Thoracic aorta (tissue), 2 donors: ENCODE results near the gene CRB2. TPM values are rescaled to one million over a fixed set of nuclear protein-coding genes. Genes with fewer than 3 reads are reported as not detected.
A peak's percentile ranks its signal among the peaks of the same experiment; 100 is the strongest.

Experiments
- ATAC-seq: fragments of 150-250 bp; one replicate; pipeline ENCODE4 v1.8.0; 2017; ENCODE audit warnings: low read depth; ENCODE audit not compliant: insufficient number of reproducible peaks, low FRiP score
- DNase-seq: peaks from one replicate; pipeline ENCODE4 v3.0.0-alpha.2; 2020; ENCODE audit warnings: low spot score
- H3K27ac ChIP-seq, 2 donors: fragments of 200-600 bp; sonication (generic); 1 replicate in 1 of 2; 2 replicates in 1 of 2; pipeline ENCODE4 v1.5.1; 2016; ENCODE audit warnings: mild to moderate bottlenecking in 2 of 2, moderate library complexity in 2 of 2
- H3K27me3 ChIP-seq: fragments of 200-600 bp; sonication (generic); replicated peaks from 2 replicates; pipeline ENCODE4 v1.6.0; 2016; ENCODE audit warnings: mild to moderate bottlenecking; ENCODE audit not compliant: insufficient read depth
- H3K36me3 ChIP-seq: fragments of 200-600 bp; sonication (generic); one replicate; pipeline ENCODE4 v1.5.1; 2016
- H3K4me1 ChIP-seq, 2 donors: fragments of 200-600 bp; sonication (generic); 1 replicate in 1 of 2; 2 replicates in 1 of 2; pipeline versions ENCODE4 v1.5.1 to v1.6.0; 2016; ENCODE audit warnings: low read depth in 2 of 2, mild to moderate bottlenecking in 1 of 2; ENCODE audit not compliant: control insufficient read depth in 1 of 2
- H3K4me3 ChIP-seq: fragments of 200-600 bp; sonication (generic); 2 replicates; pipeline ENCODE4 v1.5.1; 2016; ENCODE audit warnings: mild to moderate bottlenecking
- H3K9me3 ChIP-seq: fragments of 200-600 bp; sonication (generic); 2 replicates; pipeline ENCODE4 v1.5.1; 2016
- CTCF ChIP-seq: fragments of 200-600 bp; sonication (generic); IDR thresholded peaks from one replicate; pipeline ENCODE4 v1.5.1; 2019; ENCODE audit warnings: antibody characterized with exemption
- total RNA-seq, 2 donors: library from RNA; depleted of rRNA; stranded (reverse); fragments of >200 nt; gene quantifications; one replicate each; pipeline versions ENCODE4 v1.1.0 to v1.2.3, GENCODE V29; 2016

Gene CRB2
- total RNA-seq, 2 donors from 2014 or later = not detected

DNA sequence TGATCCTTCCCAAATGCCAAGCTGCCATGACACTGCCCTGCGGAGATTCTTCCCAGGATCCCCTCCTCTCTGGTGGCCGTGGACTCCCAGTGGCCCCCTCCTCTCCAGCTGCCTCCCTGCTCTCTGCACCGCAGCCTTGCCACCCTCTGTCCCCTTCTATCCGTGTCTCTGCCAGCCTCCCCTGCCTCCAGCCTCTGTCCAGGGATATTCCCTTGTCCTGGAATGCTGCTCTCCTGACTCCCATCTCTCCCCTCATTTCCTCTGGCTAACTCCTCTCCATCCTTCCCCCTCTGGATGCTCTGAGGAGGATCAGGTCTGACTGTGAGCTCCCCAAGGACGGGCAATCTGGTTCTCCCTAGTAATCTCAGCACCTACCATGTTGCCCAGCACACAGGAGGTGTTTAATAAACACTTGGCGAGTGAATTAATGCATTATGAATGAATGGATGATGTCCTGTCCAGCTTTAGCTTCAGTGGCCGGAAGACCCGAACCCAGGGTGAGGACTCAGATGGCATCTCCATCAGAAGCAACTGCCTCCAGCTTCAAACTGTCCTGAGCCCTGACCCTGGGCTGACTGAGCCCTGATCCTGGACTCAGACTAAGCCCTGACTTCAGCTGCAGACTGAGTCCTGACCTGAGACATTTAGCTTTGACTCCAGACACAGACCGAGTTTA, 7.5 kb upstream of the CRB2 start:
- no peaks in the 10 kb centered on the region for H3K27me3 ChIP-seq
- no peaks in the 10 kb centered on the region for H3K4me1 ChIP-seq

GRCh38 chr9:123349033-123349432, 7.0 kb upstream of the CRB2 start:
- Histone ChIP-seq H3K4me1 (peaks cover 0 to 2% of the 10 kb centered on the region in 2 donors), H3K27me3 (no peaks in the 10 kb centered on the region), H3K4me3 (no peak overlapping the region), H3K36me3 (no peaks in the 10 kb centered on the region), H3K27ac (no peak overlapping the region), H3K9me3 (no peaks in the 10 kb centered on the region)
- ATAC-seq (no peak), DNase-seq (no peak)
- TF ChIP-seq CTCF = no peak

More for the DNA sequence above, 7.5 kb upstream of the CRB2 start:
- H3K9me3 ChIP-seq = no peaks in the 10 kb centered on the region
- TF ChIP-seq CTCF = no peak
- H3K27ac ChIP-seq = no peak overlapping the region
- H3K36me3 ChIP-seq = no peaks in the 10 kb centered on the region
- DNase-seq (no peak), ATAC-seq (no peak)
- no peak overlapping the region for H3K4me3 ChIP-seq

GRCh38 chr9:123349691-123350480, 6.1 kb upstream of the CRB2 start:
- no peak overlapping the region for H3K27ac ChIP-seq
- ATAC-seq = no peak
- DNase-seq = no peak

DNA sequence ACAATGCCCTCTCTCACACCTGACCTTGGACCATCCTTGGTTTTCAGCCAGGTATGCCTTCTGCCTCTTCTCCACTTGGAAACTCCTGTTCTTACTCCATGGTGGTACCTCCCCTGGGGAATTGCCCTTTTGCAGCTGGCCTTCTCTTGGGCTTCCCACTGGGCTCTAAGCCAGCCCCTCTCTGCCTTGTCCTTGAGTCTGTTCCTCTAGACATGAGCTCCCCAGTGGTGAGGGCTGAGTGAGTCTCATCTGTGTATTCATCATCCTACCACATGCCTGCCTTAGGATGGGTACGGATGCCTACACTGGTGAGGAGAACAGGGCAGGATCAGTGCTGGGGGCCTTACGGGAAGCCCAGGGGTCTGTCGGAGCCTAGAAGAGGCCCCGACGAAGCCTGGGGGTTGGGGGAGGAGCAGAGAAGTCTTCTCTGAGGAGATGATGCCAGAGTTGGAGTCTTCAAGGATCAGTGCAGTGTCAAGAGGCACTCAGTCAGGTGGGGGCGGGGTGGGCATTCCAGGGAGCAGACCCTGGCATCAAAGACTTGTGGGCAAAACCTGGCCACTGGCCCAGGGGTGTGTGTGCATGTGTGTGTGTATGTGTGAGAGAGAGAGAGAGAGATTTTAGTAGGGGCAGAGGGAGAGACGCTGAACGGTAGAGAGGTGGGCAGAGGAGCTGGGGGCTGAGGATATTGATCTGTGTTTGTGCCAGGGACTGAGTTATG, 5.2 kb upstream of the CRB2 start:
- no peaks in the 10 kb centered on the region for H3K27me3 ChIP-seq
- no peaks in the 10 kb centered on the region for H3K36me3 ChIP-seq
- DNase-seq (no peak), ATAC-seq (no peak)
- no peak for TF ChIP-seq CTCF
- no peak overlapping the region for H3K27ac ChIP-seq
- no peaks in the 10 kb centered on the region for H3K9me3 ChIP-seq
- peaks cover 0 to 6% of the 10 kb centered on the region in 2 donors for H3K4me1 ChIP-seq
- no peak overlapping the region for H3K4me3 ChIP-seq

More at GRCh38 chr9:123349691-123350480, 6.1 kb upstream of the CRB2 start:
- no peaks in the 10 kb centered on the region for H3K9me3 ChIP-seq
- H3K4me3 ChIP-seq = no peak overlapping the region
- H3K36me3 ChIP-seq = no peaks in the 10 kb centered on the region
- peak; percentile 92 for TF ChIP-seq CTCF
- peaks cover 0 to 6% of the 10 kb centered on the region in 2 donors for H3K4me1 ChIP-seq
- H3K27me3 ChIP-seq = no peaks in the 10 kb centered on the region

GRCh38 chr9:123353041-123353440, 3.0 kb upstream of the CRB2 start:
- no peaks in the 10 kb centered on the region for H3K9me3 ChIP-seq
- peaks cover 0 to 6% of the 10 kb centered on the region in 2 donors for H3K4me1 ChIP-seq
- TF ChIP-seq CTCF = no peak
- H3K36me3 ChIP-seq = no peaks in the 10 kb centered on the region
- H3K27me3 ChIP-seq = no peaks in the 10 kb centered on the region
- H3K27ac ChIP-seq = no peak overlapping the region
- ATAC-seq = no peak
- H3K4me3 ChIP-seq = no peak overlapping the region
- DNase-seq = no peak
